ENCODE results near the gene BCL2. TPM values are rescaled to one million over a fixed set of nuclear protein-coding genes. Genes with fewer than 3 reads are reported as not detected.
"Not testable (repeated sequence)": the region's sequence is repeated elsewhere in the genome, so short reads cannot be mapped to it uniquely, and the experiment has no call there.

BCL2 gene
- total RNA-seq, 1 donor from 2014 or later: 9.3 TPM

DNA sequence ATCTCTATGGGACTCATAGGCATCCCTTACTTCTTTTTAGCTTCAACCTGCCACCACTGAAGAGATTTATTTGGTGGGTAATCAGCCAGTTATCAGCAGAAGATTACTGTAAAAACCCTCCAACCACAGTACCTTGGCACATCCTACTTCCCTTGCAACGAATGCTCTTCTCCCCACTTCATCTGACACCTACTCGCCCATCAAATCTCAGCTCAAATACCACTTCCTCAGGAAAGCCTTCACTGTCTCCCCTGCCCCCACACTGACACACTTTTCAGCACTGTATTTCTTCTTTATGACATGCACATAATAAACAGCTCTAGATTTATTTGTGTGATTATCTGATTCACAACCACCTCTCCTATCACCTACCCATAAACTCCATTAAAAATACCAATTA lies 44.4 kb upstream of the BCL2 start:
- peaks cover 23% of the 10 kb centered on the region for H3K4me1 Mint-ChIP-seq
- H3K27me3 Mint-ChIP-seq (ENCODE audit: low read depth): no peaks in the 10 kb centered on the region
- no peak for DNase-seq (ENCODE audit: low spot score in 2 of 2, unreplicated experiment in 2 of 2)
- H3K9me3 Mint-ChIP-seq: peaks cover 3% of the 10 kb centered on the region
- no peak overlapping the region for H3K4me3 Mint-ChIP-seq
- TF ChIP-seq, protein P1, sequence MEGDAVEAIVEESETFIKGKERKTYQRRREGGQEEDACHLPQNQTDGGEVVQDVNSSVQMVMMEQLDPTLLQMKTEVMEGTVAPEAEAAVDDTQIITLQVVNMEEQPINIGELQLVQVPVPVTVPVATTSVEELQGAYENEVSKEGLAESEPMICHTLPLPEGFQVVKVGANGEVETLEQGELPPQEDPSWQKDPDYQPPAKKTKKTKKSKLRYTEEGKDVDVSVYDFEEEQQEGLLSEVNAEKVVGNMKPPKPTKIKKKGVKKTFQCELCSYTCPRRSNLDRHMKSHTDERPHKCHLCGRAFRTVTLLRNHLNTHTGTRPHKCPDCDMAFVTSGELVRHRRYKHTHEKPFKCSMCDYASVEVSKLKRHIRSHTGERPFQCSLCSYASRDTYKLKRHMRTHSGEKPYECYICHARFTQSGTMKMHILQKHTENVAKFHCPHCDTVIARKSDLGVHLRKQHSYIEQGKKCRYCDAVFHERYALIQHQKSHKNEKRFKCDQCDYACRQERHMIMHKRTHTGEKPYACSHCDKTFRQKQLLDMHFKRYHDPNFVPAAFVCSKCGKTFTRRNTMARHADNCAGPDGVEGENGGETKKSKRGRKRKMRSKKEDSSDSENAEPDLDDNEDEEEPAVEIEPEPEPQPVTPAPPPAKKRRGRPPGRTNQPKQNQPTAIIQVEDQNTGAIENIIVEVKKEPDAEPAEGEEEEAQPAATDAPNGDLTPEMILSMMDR (IDR thresholded peaks at IDR 0.05; ENCODE audit: unreplicated experiment): no peak
- H3K36me3 Mint-ChIP-seq: peaks cover 17% of the 10 kb centered on the region
- H3K27ac Mint-ChIP-seq: no peak overlapping the region

- DNase-seq (ENCODE audit: low spot score in 2 of 2, unreplicated experiment in 2 of 2); H3K9me3 Mint-ChIP-seq; H3K4me3 Mint-ChIP-seq; H3K27me3 Mint-ChIP-seq (ENCODE audit: low read depth); H3K27ac Mint-ChIP-seq: not testable (repeated sequence)
- Mint-ChIP-seq H3K36me3 (peaks cover 17% of the 10 kb centered on the region), H3K4me1 (peaks cover 23% of the 10 kb centered on the region)
These were observed 43.9 kb upstream of the BCL2 start for GRCh38 chr18:63363420-63363819.

DNA sequence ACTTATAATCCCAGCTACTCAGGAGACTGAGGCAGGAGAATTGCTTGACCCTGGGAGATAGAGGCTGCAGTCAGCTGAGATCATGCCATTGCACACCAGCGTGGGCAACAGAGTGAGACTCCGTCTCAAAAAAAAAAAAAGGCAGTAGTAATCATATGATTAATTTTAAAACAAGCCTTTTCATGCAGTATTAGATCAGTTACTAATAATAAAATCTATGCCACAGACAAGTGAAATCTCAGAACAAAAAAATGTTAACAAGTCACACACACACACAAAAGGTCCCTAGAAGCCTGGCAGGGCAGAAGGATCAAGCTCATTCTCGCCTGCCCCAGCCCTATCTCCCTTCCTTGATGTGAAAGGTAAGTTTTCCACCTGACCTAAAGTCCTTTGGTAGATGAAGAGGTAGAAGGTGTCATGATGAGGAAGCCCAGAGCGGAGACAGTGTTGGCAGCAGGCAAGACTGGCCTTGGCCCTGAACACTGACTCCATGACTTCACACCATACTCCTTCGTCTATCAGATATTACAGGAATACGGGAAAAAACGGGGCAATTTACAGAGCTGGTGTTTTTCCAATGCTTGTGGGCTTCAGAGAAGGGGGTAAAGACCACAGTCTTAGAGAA lies 36.8 kb upstream of the BCL2 start:
- Mint-ChIP-seq H3K4me3 (no peak overlapping the region), H3K9me3 (no peaks in the 10 kb centered on the region), H3K27ac (no peak overlapping the region), H3K27me3 (ENCODE audit: low read depth) (no peaks in the 10 kb centered on the region), H3K36me3 (peaks cover 34% of the 10 kb centered on the region), H3K4me1 (no peaks in the 10 kb centered on the region)
- TF ChIP-seq, protein P1 (IDR thresholded peaks at IDR 0.05; ENCODE audit: unreplicated experiment): no peak
- no peak for DNase-seq (ENCODE audit: low spot score in 2 of 2, unreplicated experiment in 2 of 2)

- DNase-seq (ENCODE audit: low spot score in 2 of 2, unreplicated experiment in 2 of 2): no peak
- Mint-ChIP-seq H3K27ac (no peak overlapping the region), H3K27me3 (ENCODE audit: low read depth) (no peaks in the 10 kb centered on the region), H3K4me1 (no peaks in the 10 kb centered on the region), H3K36me3 (peaks cover 46% of the 10 kb centered on the region), H3K9me3 (no peaks in the 10 kb centered on the region), H3K4me3 (no peak overlapping the region)
- TF ChIP-seq, protein P1 (IDR thresholded peaks at IDR 0.05; ENCODE audit: unreplicated experiment): no peak
These were observed 30.7 kb upstream of the BCL2 start for GRCh38 chr18:63350230-63350629.

- H3K36me3 Mint-ChIP-seq: peaks cover 47% of the 10 kb centered on the region
- H3K4me1 Mint-ChIP-seq: no peaks in the 10 kb centered on the region
- H3K27ac Mint-ChIP-seq: no peak overlapping the region
- H3K4me3 Mint-ChIP-seq: no peak overlapping the region
- no peaks in the 10 kb centered on the region for H3K27me3 Mint-ChIP-seq (ENCODE audit: low read depth)
- H3K9me3 Mint-ChIP-seq: no peaks in the 10 kb centered on the region
- TF ChIP-seq, protein P1 (IDR thresholded peaks at IDR 0.05; ENCODE audit: unreplicated experiment): no peak
- no peak for DNase-seq (ENCODE audit: low spot score in 2 of 2, unreplicated experiment in 2 of 2)
These were observed 29.1 kb upstream of the BCL2 start for GRCh38 chr18:63348508-63349136.

GRCh38 chr18:63346480-63347183 lies 27.1 kb upstream of the BCL2 start:
- TF ChIP-seq, protein P1 (IDR thresholded peaks at IDR 0.05; ENCODE audit: unreplicated experiment): no peak
- H3K4me1 Mint-ChIP-seq: no peaks in the 10 kb centered on the region
- no peak for DNase-seq (ENCODE audit: low spot score in 2 of 2, unreplicated experiment in 2 of 2)
- H3K9me3 Mint-ChIP-seq: no peaks in the 10 kb centered on the region
- H3K27ac Mint-ChIP-seq: no peak overlapping the region
- no peaks in the 10 kb centered on the region for H3K27me3 Mint-ChIP-seq (ENCODE audit: low read depth)
- no peak overlapping the region for H3K4me3 Mint-ChIP-seq
- H3K36me3 Mint-ChIP-seq: peaks cover 45% of the 10 kb centered on the region

Data from mesothelial cell of epicardium (in vitro differentiated cells).